ENCODE results near the gene NSD2.

NSD2 gene

GRCh38 chr4:1988327-1988724 is 117.1 kb downstream of the NSD2 start:
- Histone ChIP-seq H3K79me2 (peaks cover 17% of the 10 kb centered on the region), H3K27me3 (ENCODE audit: control insufficient read depth, insufficient read depth, low read length) (no peaks in the 10 kb centered on the region), H3K4me2 (ENCODE audit: low read length) (no peak overlapping the region), H3K4me3 (ENCODE audit: low read depth, low read length) (no peak overlapping the region), H3K9ac (no peak overlapping the region), H3K9me3 (ENCODE audit: control insufficient read depth, low read length) (no peaks in the 10 kb centered on the region), H3K36me3 (ENCODE audit: control insufficient read depth, insufficient read depth, low read length) (no peaks in the 10 kb centered on the region), H2AFZ (no peak overlapping the region), H3K4me1 (no peaks in the 10 kb centered on the region), H3K27ac (no peak overlapping the region)
- TF ChIP-seq CTCF (IDR thresholded peaks at IDR 0.05) = no peak

- H3K36me3 ChIP-seq (ENCODE audit: control insufficient read depth, insufficient read depth, low read length) = no peaks in the 10 kb centered on the region
Measured at GRCh38 chr4:1989533-1990347, 118.5 kb downstream of the NSD2 start.

GRCh38 chr4:1990348-1990645 is 119.1 kb downstream of the NSD2 start:
- Histone ChIP-seq H3K4me1 (no peaks in the 10 kb centered on the region), H3K27me3 (ENCODE audit: control insufficient read depth, insufficient read depth, low read length) (no peaks in the 10 kb centered on the region), H3K79me2 (peaks cover 23% of the 10 kb centered on the region), H3K4me3 (ENCODE audit: low read depth, low read length) (no peak overlapping the region), H3K27ac (no peak overlapping the region), H2AFZ (no peak overlapping the region), H3K36me3 (ENCODE audit: control insufficient read depth, insufficient read depth, low read length) (no peaks in the 10 kb centered on the region), H3K9me3 (ENCODE audit: control insufficient read depth, low read length) (no peaks in the 10 kb centered on the region), H3K4me2 (ENCODE audit: low read length) (no peak overlapping the region), H3K9ac (no peak overlapping the region)
- TF ChIP-seq CTCF (IDR thresholded peaks at IDR 0.05) = no peak

More at GRCh38 chr4:1989533-1990347, 118.5 kb downstream of the NSD2 start:
- no peaks in the 10 kb centered on the region for H3K4me1 ChIP-seq
- no peak overlapping the region for H3K27ac ChIP-seq
- no peaks in the 10 kb centered on the region for H3K27me3 ChIP-seq (ENCODE audit: control insufficient read depth, insufficient read depth, low read length)
- no peak for TF ChIP-seq CTCF (IDR thresholded peaks at IDR 0.05)
- no peak overlapping the region for H3K4me3 ChIP-seq (ENCODE audit: low read depth, low read length)
- H2AFZ ChIP-seq = no peak overlapping the region
- H3K9ac ChIP-seq = no peak overlapping the region
- H3K4me2 ChIP-seq (ENCODE audit: low read length) = no peak overlapping the region
- peaks cover 23% of the 10 kb centered on the region for H3K79me2 ChIP-seq
- H3K9me3 ChIP-seq (ENCODE audit: control insufficient read depth, low read length) = no peaks in the 10 kb centered on the region

GRCh38 chr4:1990676-1991075 is 119.5 kb downstream of the NSD2 start:
- Histone ChIP-seq H3K4me1 (no peaks in the 10 kb centered on the region), H3K9me3 (ENCODE audit: control insufficient read depth, low read length) (no peaks in the 10 kb centered on the region), H3K79me2 (peaks cover 23% of the 10 kb centered on the region), H3K4me2 (ENCODE audit: low read length) (no peak overlapping the region), H3K27ac (no peak overlapping the region), H3K9ac (no peak overlapping the region), H3K4me3 (ENCODE audit: low read depth, low read length) (no peak overlapping the region), H3K36me3 (ENCODE audit: control insufficient read depth, insufficient read depth, low read length) (no peaks in the 10 kb centered on the region), H2AFZ (no peak overlapping the region), H3K27me3 (ENCODE audit: control insufficient read depth, insufficient read depth, low read length) (no peaks in the 10 kb centered on the region)
- no peak for TF ChIP-seq CTCF (IDR thresholded peaks at IDR 0.05)

- TF ChIP-seq CTCF (IDR thresholded peaks at IDR 0.05) = no peak
- Histone ChIP-seq H3K9me3 (ENCODE audit: control insufficient read depth, low read length) (no peaks in the 10 kb centered on the region), H3K4me2 (ENCODE audit: low read length) (no peak overlapping the region), H3K4me1 (no peaks in the 10 kb centered on the region), H3K27ac (no peak overlapping the region), H3K79me2 (peaks cover 23% of the 10 kb centered on the region), H3K36me3 (ENCODE audit: control insufficient read depth, insufficient read depth, low read length) (no peaks in the 10 kb centered on the region), H3K9ac (no peak overlapping the region), H3K4me3 (ENCODE audit: low read depth, low read length) (no peak overlapping the region), H3K27me3 (ENCODE audit: control insufficient read depth, insufficient read depth, low read length) (no peaks in the 10 kb centered on the region), H2AFZ (no peak overlapping the region)
Measured at GRCh38 chr4:1991087-1991486, 119.9 kb downstream of the NSD2 start.

Measured in parathyroid adenoma (tissue), 2 donors.